Inflammatory macrophage (primary cell): ENCODE results near the gene STAG1.
"Not testable (repeated sequence)": the region's sequence is repeated elsewhere in the genome, so short reads cannot be mapped to it uniquely, and the experiment has no call there.

Experiments used
- DNase-seq, 2 donors: peaks; one replicate each; pipeline ENCODE4 v3.0.0-alpha.2; 2020 to 2022

The STAG1 gene

DNA sequence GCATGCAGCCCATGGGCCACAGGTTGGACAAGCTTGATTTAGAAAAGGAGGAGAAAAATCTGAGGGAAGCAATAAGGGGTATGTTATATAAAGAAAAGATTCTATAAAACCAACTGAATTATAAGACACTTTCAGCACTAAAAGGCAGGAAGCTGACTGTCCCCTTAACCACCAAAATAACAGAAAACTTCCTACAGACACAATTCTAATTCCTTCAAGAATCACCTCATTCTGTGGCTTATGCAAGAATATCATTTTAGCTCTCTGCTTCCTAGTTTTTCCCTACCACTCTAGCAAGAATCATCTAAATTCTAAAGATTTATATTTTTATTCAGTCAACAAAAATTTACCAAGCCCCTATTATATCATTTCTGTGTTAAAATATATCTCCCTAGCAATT, 6.3 kb downstream of the STAG1 start:
- no peak for DNase-seq

DNA sequence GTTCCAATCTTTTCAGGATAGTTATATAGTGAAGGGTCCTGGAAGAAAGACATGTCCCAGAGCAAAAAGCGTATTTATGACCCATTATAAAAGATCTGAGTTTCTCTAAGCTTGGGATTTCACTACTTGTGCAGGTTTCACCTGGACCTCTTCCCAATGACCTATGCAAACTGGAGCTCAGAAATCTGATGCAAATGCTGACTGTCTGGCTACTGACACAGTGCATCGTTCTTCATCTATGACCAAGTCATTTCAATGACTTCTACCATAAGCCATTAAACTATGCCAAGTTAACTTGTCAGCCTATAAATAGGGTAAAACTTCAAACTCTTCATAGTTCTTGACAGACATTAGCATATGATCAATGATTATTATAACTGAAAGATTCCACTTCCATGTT, 11.1 kb downstream of the STAG1 start:
- no peak for DNase-seq

DNA sequence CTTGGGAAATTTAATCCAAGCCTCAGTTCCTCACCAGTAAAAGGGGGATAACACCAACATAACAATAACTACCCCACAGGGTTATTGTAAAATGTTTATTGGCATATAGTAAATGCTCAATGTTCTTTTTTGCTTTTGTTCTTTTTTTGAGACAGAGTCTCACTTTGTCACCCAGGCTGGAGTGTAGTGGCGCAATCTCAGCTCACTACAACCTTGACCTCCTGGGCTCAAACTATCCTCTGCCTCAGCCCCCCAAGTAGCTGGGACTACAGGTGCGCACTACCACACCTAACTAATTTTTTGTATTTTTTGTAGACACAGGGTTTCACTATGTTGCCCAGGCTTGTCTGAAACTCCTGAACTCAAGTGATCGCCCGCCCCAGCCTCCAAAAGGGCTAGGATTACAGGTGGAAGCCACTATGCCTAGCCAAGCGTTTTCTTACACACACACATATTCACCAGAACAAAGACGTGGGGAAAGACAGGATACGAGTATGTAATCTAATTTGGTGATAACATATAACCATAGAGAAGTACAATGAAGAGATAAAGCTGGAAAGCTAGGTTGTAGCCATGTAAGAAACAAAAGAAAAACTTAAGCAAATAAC, 11.7 kb downstream of the STAG1 start:
- no peak for DNase-seq

DNA sequence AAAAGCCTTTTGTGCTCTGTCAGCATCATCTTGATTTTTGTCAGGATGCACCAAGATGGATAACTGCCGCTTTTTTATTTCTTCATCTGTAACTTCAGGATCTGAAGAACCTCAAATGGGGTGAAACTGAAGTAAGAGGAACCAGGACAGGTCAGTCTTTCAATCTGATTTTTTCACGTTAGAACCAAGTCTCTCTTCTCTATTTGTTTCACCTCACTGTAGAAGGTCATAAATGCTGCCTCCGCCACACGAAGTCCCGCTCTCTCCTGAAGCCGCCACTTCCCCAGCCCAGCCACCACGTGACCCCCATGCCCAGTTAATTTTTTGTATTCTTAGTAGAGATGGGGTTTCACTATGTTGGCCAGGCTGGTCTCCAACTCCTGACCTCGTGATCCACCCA, 15.2 kb downstream of the STAG1 start:
- not testable (repeated sequence) for DNase-seq

DNA sequence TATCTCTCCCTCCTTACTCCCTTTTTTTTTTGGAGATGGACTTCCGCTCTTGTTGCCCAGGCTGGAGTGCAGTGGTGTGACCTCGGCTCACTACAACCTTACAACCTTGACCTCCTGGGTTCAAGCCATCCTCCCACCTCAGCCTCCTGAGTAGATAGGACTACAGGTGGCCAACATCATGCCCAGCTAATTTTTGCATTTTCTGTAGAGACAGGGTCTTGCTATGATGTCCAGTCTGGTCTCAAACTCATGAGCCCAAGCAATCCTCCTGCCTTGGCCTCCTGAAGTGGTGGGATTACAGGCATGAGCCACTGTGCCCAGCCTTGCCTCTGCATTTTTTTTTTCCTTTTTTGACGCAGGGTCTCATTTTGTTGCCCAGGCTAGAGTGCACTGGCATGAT, 17.1 kb downstream of the STAG1 start:
- no peak for DNase-seq

DNA sequence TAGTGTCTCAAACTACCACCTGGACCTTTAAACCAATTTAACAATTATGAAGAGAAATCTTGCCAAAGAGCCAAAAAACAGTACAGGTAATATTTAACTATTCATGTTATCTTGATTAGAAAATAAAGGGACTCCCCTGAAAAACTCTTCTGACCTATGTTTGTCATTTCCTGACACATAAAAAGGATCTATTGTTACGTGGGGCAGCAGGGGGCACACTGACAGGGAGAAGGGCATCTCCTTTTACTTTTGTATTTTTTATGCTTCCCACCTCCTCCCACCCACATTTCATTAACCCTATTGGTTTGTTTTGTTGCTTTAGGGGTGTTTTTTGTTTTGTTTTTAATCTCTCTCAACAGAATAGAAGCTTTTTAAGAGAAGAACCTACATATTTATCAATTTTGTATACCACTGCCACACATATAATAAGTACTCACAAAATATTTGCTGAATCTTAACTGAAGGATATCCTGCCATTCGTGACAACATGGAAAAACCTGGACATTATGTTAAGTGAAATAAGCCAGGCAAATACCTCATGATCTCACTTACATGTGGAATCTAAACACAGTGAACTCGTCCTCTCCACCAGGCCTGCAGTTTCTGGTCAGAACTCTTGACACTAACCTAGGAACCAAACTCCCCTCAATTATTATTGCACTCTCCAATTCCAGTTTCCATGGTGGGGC, 17.7 kb downstream of the STAG1 start:
- DNase-seq: no peak

DNA sequence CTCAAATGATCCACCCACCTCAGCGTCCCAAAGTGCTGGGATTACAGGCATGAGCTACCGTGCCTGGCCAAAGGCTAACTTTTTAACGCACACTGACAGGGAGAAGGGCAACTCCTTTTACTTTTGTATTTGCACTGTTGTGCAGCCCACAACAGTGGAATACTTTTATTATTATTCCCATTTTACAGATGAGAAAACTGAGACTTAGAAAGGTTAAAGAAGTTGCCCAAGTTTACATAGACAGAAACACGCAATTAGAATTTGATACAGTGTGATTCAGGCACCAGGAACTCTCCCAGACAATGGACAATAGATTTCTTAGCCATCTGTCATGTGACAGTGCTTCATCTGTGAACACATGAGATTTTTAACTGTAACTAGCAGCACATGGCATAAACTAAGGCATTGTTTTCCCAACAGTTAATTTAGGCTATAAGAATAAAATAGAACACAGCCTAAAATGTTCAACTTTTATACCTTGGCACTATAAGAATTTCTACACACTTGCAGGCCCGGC, 18.8 kb downstream of the STAG1 start:
- no peak for DNase-seq

DNA sequence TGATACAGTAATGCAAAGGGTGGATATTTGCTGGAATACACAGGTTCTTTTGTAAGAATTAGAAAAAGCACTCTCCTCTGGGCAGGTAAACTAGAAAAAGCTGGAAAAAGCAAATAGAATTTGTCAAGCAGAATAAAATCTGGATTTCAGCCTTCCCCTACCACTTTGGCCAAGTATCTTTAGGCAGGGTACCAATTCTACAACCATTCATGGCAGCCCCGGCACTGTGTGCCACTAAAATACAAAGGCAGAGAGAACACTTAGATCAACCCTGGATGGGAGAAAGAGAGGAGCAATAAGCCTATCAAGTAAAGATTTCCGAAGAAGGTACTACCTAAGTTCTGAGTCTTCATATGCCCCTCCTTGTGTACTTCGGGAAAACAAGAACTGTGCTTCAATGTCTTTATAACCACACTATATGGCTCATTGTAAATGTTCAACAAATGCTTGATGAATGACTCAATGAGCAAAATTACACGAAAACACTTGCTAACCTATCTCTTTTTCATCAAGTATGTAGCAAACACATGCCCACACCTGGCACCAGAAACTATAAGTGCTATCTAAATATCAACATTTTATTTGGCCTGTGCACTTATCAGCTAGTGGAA, 20.8 kb downstream of the STAG1 start:
- no peak for DNase-seq

DNA sequence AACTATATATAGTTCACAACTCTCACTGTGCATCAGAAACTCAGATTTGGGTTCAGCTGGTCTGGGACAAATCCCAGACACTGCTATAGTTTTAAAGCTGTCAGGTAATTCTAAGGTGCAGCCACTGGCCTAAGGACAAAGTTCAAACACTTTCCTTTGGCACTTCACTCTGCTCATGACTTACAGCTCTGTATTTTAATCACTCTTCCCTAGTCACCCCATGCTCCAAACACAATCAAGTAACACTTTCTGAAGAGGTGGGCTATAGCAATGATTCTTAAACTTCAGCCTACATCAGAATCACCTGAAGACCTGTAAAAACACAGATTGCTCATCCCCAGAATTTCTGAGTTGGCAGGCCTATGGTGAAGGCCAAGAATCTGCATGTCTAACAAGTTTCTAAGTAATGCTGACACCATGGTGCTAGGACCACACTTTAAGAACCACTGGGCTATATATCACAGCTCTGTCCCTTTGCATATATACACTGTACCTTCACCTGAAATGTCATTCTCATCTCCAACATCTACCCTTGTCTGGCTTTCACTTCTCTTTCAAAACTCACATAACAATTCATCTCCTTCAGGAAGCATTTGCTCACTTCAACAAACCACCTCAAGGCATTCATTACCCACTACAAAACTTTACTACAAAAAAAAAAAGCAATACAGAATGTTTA, 21.4 kb downstream of the STAG1 start:
- no peak for DNase-seq

DNA sequence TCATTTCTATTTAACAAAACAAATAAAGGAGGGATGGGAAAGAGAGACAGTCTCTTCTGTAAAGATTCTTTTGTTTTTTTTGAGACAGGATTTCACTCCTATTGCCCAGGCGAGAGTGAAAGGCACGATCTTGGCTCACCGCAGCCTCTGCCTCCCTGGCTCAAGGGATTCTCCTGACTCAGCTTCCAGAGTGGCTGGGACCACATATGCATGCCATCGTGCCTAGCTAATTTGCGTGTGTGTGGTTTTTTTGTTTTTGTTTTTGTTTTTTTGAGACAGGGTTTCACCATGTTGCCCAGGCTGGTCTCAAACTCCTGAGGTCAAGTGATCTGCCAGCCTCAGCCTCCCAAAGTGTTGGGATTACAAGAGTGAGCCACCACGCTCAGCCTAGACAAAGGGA, 23.3 kb downstream of the STAG1 start:
- DNase-seq: no peak

DNA sequence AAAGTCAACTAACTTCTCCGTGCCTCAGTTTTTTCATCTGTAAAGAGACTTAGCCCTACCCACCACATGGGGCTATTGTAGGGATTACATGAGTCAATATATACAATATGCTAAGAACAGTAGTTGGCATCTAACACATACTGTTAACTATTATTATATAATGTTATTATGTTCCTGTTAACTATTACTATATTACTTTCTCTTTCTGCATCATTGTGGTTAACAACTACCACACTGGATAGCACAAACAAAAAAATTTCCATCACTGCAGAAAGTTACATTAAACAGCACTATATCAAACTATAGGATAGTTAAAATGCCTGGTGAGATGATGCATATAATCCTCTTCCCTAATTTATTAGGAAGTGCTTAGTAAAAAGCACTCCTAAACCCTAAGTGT, 23.7 kb downstream of the STAG1 start:
- no peak for DNase-seq

DNA sequence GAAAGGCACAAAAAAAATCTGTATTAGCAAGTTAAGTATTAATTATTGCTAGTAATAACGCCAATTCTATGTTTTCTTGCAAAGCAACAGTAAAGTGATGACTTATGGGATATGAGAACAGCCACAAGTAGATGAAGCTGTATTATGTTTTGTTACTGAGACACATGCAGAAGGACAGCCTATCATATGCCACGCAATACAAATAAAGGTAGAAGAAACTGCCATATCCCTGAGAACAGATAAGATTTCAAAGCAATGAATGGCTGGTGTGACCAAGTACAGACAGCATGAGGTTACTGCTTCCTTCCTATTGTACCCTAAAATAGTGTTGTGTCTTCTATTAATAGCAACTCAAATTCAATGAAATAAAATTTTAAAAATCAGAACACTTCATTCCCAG, 26.7 kb downstream of the STAG1 start:
- no peak for DNase-seq

DNA sequence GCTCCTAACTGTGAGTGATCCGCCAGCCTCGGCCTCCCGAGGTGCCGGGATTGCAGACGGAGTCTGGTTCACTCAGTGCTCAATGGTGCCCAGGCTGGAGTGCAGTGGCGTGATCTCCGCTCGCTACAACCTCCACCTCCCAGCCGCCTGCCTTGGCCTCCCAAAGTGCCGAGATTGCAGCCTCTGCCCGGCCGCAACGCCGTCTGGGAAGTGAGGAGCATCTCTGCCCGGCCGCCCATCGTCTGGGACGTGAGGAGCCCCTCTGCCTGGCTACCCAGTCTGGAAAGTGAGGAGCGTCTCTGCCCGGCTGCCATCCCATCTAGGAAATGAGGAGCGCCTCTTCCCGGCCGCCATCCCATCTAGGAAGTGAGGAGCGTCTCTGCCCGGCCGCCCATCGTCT, 29.3 kb downstream of the STAG1 start:
- DNase-seq: not testable (repeated sequence)

DNA sequence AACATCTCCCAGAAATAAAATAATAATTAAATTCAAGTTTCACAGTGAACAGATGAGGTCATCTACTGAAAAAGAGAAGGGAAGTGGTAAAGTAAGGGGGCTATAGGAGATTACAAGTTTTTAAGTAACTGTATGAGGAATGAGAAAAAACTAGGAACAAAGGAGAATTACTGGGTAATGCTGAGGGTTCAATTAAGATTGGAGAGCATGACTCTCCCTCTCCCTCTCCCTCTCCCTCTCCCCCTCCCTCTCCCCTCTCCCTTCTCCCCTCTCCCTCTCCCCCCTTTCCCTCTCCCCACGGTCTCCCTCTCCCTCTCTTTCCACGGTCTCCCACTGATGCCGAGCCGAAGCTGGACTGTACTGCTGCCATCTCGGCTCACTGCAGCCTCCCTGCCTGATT, 29.8 kb downstream of the STAG1 start:
- not testable (repeated sequence) for DNase-seq

DNA sequence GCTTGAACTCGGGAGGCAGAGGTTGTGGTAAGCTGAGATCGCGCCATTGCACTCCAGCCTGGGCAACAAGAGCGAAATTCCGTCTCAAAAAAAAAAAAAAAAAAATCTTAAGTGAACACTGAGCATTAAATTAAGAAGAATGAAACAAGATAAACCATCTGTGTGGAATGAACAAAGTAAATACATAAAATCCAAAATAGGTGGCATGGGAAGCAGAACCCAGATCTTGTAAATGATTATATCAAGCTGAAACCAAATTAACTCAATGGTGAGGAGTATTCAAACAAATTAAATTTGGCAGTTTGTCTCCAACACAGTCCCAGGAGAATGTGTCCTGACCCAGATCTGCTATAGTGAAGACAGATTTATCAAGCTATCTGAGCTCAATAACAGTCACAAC, 32.1 kb downstream of the STAG1 start:
- DNase-seq: no peak

DNA sequence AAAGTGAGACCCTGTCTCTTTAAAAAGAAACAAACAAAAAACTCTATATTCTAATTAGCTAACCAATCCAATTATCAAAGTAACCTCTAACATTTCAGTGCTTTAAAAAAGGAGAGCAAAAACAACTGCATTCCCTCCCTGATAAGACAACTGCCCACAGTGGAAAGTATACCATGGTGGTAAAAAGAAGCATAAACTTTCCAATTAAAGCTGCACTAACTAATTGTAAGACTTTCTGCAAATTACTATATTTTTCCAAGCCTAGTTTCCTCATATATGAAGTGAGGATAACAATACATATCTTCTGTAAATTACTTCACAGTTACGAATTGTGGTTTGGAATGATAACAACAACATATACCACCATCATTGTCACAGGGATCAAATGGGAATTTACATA, 35.5 kb downstream of the STAG1 start:
- no peak for DNase-seq

DNA sequence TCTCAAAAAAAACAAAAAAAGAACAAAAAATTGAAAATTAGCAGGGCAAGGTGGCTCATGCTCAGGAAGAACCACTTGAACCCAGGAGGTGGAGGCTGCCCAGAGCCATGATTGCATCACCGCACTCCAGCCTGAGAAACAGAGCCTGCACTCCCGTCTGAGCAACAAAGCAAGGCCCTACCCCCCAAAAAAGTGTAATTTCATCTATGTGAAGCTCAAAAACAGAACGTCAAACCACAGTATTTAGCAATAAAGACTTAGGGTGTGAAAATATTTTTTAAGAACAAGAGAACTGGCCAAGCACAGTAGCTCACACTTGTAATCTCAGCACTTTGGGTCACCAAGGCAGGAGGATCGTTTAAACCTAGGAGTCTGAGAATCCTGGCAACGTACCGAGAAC, 38.2 kb downstream of the STAG1 start:
- peak; percentile 44 to 85 for DNase-seq

DNA sequence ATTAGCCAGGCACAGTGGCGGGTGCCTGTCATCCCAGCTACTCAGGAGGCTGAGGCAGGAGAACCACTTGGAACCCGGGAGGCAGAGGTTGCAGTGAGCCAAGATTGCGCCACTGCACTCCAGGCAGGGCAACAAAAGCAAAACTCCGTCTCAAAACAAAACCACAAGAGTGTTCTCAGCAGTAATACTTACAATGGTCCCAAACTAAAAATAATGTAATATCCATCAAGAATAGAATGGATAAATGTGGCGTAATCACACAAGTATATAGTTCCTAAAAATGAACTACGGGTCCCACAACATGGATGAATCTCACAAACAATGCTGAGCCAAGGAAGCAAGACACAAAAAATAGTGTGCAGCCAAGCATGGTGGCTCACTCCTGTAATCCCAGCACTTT, 39.2 kb downstream of the STAG1 start:
- peak in 1 of 2 donors; percentile 57 for DNase-seq

DNA sequence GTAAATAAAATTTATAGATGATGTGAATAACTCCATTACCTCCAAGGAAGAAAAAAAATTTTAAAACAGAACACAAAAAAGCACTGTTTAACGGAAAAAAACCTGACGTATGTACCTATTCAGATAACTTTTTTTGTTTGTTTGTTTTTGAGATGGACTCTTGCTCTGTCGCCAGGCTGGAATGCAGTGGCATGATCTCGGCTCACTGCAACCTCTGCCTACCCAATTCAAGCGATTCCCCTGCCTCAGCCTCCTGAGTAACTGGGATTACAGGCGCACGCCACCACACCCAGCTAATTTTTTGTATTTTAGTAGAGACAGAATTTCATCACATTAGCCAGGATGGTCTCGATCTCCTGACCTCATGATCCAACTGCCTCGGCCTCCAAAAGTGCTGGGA, 40.3 kb downstream of the STAG1 start:
- not testable (repeated sequence) for DNase-seq

DNA sequence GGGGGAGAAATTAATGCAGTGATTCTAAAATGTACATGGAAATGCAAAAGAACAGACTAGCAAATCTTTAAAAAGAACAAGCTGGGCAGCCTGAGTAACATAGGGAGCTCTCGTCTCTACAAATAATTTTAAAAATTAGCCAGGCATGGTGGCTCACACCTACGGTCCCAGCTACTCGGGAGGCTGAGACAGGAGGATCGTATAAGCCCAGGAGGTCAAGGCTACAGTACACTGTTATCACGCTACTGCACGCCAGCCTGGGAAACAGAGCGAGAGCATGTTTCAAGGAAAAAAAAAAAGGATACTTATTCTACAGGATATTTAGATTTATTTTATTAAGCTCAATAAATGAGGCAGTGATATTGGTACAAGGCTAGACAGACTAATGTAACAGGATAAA, 40.9 kb downstream of the STAG1 start:
- DNase-seq: no peak

DNA sequence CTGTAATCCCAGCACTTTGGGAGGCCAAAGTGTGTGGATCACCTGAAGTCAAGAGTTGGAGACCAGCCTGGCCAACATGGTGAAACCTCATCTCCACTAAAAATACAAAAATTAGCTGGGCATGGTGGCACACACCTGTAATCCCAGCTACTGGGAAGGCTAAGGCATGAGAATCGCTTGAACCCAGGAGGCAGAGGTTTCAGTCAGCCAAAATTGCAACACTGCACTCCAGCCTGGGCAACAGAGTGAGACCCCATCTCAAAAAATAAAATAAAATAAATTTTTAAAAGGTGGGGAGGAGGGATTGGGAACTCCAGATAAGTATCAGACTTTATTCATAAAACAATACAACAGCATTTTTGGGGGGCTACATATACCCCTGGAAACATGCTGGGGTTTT, 42.4 kb downstream of the STAG1 start:
- not testable (repeated sequence) for DNase-seq

DNA sequence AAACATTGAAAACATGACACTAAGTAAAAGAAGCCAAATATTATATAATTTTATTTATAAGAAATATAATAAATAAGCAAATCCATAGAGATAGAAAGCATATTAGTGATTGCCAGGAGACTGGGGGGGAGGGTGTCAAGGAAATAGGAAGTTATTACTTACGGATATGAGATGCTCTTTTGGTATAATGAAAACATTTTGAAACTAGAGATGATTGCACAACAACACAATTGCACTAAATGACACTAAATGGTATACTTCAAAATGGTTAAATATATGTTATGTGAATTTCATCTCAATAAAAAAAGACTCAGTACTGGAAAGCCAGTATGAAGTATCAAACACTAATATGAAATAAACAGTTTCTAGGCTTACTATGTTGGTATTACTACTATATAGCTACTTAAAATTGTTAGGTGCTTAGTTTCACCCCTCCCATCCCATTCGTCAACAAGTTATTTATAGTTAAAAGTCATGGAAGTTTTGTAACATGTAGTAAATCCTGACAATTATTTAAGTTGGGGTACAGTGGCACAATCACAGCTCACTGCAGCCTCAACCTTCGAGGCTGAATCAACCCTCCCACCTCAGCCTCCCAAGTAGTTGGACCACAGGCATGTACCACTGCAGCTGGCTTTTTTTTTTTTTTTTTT, 43.7 kb downstream of the STAG1 start:
- peak; percentile 17 to 82 for DNase-seq

DNA sequence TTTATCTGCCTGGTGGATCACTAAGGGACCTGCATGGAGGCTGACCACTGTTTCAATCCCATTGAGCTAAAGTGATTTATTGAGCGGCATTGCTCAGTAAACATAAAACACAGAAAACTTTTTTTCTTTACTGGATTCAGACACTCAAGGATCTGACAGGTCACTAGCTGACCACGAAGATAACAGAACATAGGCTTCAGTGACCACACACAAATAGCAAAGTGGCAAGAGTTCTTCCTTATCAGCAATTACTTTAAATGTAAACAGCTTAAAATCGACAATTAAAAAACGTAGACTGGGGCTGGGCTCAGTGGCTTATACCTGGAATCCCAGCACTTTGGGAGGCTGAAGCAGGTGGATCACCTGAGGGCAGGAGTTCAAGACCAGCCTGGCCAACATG, 48.7 kb downstream of the STAG1 start:
- DNase-seq: no peak
